Adipose tissue (tissue), 3 donors: ENCODE measurements around the gene LRRC52. TPM values are rescaled to one million over a fixed set of nuclear protein-coding genes. Genes with fewer than 3 reads are reported as not detected.

ENCODE experiments used
- H3K27ac ChIP-seq: one replicate; pipeline ENCODE4 v1.5.1; 2013; ENCODE audit warnings: low read depth, low read length
- WGBS, 3 donors: extraction: QIAGEN DNeasy Blood & Tissue Kit; methylation state at CpG; one replicate each; pipeline ENCODE4 v1.1.7; 2013; 5-methylcytosine and 5-hydroxymethylcytosine counted together
- polyA plus RNA-seq, 3 donors: library from polyadenylated mRNA; stranded (reverse); fragments of 200-250 nt; gene quantifications; one replicate each; pipeline ENCODE4 v1.2.3, GENCODE V29; 2013
- donor health status: healthy with polysubstance abuse.
- donor health status: Bipolar disorder and iron deficiency.
- donor health status: healthy.

The LRRC52 gene
- polyA plus RNA-seq, 3 donors: not detected

- H3K27ac ChIP-seq: no peak overlapping the region
- 62 to 65% (median 65%) methylated on average over 7 of the region's 7 CpGs for WGBS, 3 donors
These were observed 11.7 kb upstream of the LRRC52 start for GRCh38 chr1:165532053-165532452.

DNA sequence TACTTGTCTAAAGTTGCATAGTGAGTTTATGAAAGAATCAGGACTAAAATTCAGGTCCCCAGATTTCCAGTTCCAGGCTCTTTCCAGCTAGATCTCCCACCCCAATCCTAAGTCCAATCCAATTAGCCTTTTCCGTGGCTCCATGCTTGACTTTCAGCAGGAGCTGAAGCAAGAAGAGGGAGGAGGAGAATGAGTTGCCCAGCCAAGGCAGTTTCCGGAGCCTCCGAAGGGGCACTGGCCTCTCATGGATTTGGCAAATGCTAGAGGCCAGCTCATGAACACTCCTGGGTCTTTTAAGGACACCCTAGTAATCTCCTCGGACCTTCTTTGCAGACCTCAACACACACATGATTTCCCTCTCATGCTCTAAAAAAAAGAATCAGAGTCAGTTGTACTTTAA is 10.5 kb upstream of the LRRC52 start:
- WGBS, 3 donors: 57 to 75% (median 62%) methylated on average over 4 of the region's 4 CpGs
- no peak overlapping the region for H3K27ac ChIP-seq

GRCh38 chr1:165536016-165536415 is 7.8 kb upstream of the LRRC52 start:
- 67 to 78% (median 75%) methylated on average over 3 of the region's 3 CpGs for WGBS, 3 donors
- no peak overlapping the region for H3K27ac ChIP-seq

DNA sequence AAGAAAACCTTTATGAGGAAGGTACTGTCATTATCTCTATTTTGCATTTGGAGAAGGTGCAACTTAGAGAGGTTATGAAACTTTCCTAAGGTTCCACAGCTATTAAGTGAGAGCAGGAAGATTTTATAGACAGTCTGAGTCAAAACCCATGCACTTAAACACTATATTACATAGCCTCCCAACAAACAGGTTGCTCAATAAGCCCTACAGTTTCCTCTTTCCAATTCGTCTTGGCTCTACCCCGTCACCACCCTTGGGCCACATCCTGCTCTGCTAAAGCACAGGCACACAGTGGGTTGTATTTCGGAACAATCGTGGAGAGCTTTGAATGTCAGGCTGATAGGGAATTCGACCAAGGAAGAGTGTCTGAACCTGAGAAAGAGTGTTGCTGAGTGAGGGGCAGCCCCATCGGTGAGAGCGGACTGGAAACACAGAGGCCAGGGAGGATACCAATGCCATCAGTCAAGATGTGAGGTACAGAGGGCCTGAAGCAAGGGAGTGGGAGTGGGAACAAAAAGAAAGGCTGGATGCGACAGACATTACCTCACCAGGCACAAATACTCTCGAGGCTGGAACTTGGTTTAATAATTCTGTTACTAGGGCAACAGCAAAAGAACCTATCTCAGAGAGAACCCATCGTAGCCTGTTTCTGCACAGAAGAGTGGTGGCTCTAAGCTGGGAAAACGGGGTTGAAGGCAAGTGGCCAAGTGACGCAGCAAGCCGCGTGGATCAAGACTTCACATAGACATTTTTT is 6.3 kb upstream of the LRRC52 start:
- WGBS, 3 donors: 51 to 62% (median 54%) methylated on average over 14 of the region's 14 CpGs
- no peak overlapping the region for H3K27ac ChIP-seq

DNA sequence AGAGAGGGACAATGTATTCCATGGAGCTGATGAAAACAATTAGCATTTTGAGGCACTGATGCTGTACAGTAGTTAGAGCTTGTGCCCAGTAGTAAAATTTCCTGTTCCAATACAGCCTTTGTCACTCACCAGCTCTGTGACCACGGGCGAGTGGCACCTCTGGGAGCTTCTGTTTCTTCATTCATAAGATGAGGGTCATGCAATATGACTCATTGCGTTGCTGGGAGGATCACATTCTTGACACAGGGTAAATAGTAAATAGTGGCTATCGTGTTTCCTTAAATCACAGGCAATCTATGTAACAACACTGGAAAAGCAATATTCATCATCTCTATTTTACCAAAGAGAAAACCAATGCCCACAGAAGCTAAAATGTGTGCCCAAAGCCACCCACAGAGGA is 4.5 kb upstream of the LRRC52 start:
- no peak overlapping the region for H3K27ac ChIP-seq
- 67 to 82% (median 72%) methylated on average over 4 of the region's 4 CpGs for WGBS, 3 donors

- H3K27ac ChIP-seq: no peak overlapping the region
- WGBS, 3 donors: 54 to 81% (median 69%) methylated on average over 3 of the region's 3 CpGs
These were observed 3.9 kb upstream of the LRRC52 start for GRCh38 chr1:165539908-165540307.

DNA sequence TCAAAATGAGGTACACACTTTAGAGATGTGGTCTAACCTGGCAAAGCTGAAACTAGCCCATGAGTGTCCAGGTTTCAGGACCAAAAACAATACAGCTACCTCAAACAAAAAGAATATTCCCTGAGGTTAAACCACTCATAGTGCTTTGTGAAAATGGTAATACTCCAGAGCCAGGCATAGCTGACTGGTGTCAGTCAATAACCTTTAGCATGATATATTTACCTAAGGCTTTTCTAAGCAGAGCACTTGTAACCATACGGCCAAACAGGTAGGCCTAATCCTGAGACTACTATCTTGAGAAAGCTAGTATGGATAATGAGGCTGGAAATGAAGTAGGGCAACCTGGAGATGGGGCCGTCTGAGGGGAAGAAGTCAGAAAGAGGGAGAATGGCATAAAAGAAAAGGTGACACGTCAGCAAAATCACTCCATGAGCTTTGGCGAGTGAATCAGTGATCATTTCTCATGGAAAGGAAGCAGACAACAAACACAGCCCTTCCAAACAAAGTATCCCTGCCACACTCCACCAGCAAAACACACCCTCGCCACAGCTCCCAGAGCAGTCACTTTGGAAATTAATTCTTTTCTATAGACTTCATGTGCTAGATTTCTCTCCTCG is 1.7 kb upstream of the LRRC52 start:
- 81 to 88% (median 84%) methylated on average over 6 of the region's 6 CpGs for WGBS, 3 donors
- no peak overlapping the region for H3K27ac ChIP-seq

DNA sequence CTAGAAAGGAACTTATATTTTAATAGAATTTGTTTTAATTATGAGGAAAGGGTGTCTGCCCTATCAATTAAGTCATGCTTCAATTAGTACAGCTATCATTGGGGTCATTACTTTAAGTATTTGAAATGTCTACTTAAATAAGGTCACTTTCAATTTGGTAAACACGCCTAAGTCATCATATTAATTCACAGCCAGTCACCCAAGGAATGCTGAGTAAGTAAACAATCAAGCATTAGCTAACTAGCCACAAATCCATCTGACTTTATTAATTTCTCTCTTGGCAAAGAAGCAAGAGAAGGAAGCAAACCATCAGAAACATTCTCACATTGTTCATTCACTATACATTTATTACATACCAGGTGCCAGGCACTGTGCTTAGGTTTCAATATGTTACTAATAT is 1.2 kb upstream of the LRRC52 start:
- 0 to 1% (median 0%) methylated on average over 1 of the region's 1 CpG for WGBS, 3 donors
- H3K27ac ChIP-seq: no peak overlapping the region

DNA sequence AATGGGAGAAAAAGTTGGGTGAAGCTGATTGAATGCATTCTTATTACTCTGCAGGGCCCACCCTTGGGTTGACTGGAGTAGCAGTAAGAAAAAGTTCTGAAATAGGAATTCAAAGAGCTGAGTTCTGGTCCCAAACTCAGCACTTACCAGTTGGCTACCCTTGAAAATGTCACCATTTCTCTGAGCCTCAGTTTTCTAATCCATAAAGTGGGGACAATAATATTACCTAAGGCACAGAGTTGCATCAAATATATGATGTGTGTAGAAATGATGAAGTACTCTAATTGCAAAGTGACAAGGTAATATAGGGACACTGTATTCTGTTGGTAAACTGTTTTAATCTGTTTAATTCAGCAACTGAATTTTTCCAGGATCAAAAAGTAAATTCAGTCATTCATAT is 1.2 kb downstream of the LRRC52 start:
- no peak overlapping the region for H3K27ac ChIP-seq

DNA sequence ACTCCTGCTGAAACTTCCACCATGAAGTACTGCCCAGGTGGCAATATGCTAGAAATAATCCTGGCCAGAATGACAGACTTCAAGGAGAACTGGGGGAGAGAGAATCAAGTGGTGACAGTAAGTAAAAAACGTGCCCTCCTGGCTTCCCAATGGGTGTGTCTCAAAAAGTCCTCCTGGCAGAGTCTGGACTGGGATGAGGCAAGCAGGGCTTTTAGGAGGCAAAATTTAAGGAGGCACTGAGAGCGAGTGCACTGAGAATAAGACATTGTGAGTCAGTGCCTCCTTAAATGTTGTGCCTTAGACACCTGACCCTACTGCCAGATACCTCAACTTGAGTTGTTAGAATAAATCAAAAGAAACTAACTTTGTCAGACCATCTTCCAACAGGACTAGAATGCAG is 2.2 kb downstream of the LRRC52 start:
- WGBS, 3 donors: 49 to 58% (median 52%) methylated on average over 2 of the region's 2 CpGs

GRCh38 chr1:165549973-165550372 is 6.2 kb downstream of the LRRC52 start:
- 74 to 78% (median 75%) methylated on average over 2 of the region's 2 CpGs for WGBS, 3 donors
- no peak overlapping the region for H3K27ac ChIP-seq

More for the DNA sequence above, 2.2 kb downstream of the LRRC52 start:
- no peak overlapping the region for H3K27ac ChIP-seq

DNA sequence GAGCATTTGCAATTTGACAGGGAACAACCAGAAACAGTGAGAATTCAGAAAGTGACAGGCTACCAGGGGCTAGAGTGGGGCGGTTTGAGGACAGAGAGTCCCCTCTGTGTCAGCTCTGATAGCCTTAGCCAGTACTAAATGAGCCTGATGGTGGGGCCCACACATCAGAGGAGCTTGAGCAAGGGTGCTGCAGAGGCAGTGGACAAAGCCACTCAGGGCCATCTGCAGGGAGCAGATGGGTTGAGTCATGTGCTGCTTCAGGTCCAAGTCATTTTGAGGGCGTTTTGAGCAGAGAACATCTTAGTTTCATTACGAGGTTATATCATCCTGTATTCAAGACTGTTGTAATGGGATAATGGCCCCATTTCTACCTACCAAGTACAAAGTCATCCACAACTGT is 7.7 kb downstream of the LRRC52 start:
- no peak overlapping the region for H3K27ac ChIP-seq
- 75 to 78% (median 78%) methylated on average over 3 of the region's 3 CpGs for WGBS, 3 donors

DNA sequence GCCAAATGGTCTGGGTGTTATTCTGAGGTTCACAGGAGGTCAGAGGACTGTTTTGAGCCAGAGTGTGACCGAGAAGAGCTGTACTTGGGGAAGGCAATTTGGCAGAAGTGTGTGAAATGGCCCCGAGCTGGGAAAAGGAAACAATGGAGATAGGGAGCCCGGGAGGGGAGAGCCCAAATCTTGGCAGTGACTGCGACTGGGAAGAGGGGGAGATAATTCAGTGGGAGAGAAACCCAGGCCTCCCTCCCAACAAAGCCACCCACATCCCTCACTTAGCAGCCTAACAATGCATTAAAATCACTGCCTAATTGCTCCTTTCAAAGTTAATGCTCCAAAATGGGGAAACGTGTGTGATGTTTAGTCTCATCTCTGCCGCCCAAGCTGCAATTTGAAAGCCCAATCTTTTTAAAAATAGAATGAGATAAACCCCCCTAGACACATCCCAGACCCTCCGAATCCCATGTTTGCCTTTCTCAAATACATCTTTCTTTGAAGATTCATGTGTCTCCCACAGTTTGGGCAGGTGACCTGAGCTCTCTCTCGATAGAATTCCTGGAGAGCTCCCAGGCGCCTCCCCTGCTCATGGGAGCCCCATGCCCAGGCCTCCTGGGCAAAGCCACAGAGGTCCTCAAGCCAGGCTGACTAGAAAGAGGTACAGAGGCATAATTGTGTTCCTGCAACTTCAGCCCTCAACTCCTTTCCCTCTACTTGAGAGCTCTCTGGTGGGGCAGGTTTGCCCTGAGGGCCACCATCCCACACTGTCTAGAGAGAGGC is 17.3 kb downstream of the LRRC52 start:
- H3K27ac ChIP-seq: no peak overlapping the region
- WGBS, 3 donors: 27 to 33% (median 31%) methylated on average over 9 of the region's 9 CpGs

GRCh38 chr1:165562571-165562970 is 18.8 kb downstream of the LRRC52 start:
- H3K27ac ChIP-seq: no peak overlapping the region
- 79 to 93% (median 90%) methylated on average over 7 of the region's 7 CpGs for WGBS, 3 donors

GRCh38 chr1:165563551-165563950 is 19.8 kb downstream of the LRRC52 start:
- WGBS, 3 donors: 92 to 95% (median 94%) methylated on average over 15 of the region's 15 CpGs
- no peak overlapping the region for H3K27ac ChIP-seq

GRCh38 chr1:165564561-165564960 is 20.8 kb downstream of the LRRC52 start:
- H3K27ac ChIP-seq: no peak overlapping the region
- 74 to 77% (median 76%) methylated on average over 4 of the region's 4 CpGs for WGBS, 3 donors

DNA sequence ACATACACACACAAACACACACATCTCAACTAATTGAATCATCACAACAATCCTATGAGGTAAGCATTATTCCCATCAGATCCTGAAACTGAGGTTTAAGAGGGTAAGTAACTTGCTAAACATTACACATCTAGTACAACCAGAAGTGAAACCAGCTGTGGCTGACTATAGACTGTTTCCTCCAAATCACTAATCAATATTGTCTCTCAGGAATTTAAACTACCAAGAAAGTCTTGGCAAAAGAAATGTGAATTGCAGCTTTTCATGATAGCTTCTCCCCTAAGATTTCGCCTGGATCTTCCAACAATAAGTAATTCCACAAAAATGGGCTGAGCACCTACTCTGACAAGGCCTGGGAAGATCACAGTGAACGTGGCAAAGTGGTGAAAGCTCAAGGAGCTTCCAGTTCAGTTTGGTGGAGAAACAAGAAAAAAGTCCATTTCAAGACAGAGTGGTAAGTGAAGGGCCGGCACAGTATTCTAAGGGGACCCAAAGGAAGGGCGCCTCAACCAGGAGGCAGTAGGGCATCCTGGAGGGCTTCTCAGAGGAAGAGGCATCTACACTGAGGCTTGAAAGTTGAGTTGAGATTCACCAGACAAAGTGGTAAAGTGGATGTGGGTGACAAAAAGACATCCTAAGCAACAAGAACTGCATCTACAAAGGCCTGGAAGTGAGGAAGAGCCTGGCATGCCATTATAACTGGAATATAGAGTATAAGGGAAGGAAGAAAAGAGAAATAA is 22.1 kb downstream of the LRRC52 start:
- WGBS, 3 donors: 85 to 88% (median 87%) methylated on average over 4 of the region's 4 CpGs
- no peak overlapping the region for H3K27ac ChIP-seq

GRCh38 chr1:165570078-165570477 is 26.3 kb downstream of the LRRC52 start:
- WGBS, 3 donors: 38 to 53% (median 51%) methylated on average over 3 of the region's 3 CpGs
- H3K27ac ChIP-seq: no peak overlapping the region

DNA sequence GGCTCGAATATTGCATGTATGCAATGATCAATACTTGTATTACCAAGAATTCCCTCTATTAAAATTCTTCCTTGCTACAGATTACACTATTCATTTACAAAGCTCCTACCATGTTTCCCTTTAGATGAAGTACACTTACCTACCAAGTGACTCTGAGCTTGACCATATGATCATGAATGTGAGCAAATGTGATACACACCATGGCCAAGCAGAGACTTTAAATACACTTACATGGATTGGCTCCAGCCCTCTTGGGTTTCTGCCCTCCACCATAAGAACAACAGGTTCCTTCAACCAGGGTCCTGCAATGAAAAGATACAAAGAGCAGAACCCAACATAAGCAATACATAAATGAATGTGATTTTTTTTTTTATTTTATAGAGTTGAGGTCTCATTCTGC is 30.0 kb downstream of the LRRC52 start:
- WGBS, 3 donors: 88 to 97% (median 92%) methylated on average over 1 of the region's 1 CpG
- H3K27ac ChIP-seq: no peak overlapping the region
